Pancreas (tissue), 10 donors: ENCODE data around the gene FAIM. TPM values are rescaled to one million over a fixed set of nuclear protein-coding genes. Genes with fewer than 3 reads are reported as not detected.

Experiments used
- ATAC-seq, 4 donors: fragments of 200-7000 bp; cut with Tn5 transposase; one replicate each; pipeline versions ENCODE4 v1.8.0 to v1.9.1; 2020; ENCODE audit warnings: mild to moderate bottlenecking in 4 of 4, moderate library complexity in 4 of 4
- DNase-seq, 6 donors: peaks; one replicate each; pipeline ENCODE4 v3.0.0-alpha.2; 2020
- FAIRE-seq: peaks from 2 replicates; lab custom pipeline; 2012; peaks lifted over from hg19 to GRCh38; lab: Jason Lieb, UNC
- H3K27ac ChIP-seq, 4 donors: fragments of 200-600 bp; sonication (generic); 1 replicate in 3 of 4; 2 replicates in 1 of 4; pipeline versions ENCODE4 v1.5.0 to v1.8.0; 2020
- H3K27me3 ChIP-seq, 4 donors: fragments of 200-600 bp; one replicate each; pipeline ENCODE4 v1.8.0; 2021
- H3K36me3 ChIP-seq, 3 donors: fragments of 200-600 bp; sonication (generic) in 1 of 3; one replicate each; pipeline versions ENCODE4 v1.5.0 to v1.8.0; 2020 to 2021
- H3K4me1 ChIP-seq, 3 donors: fragments of 200-600 bp; one replicate each; pipeline ENCODE4 v1.8.0; 2021
- H3K4me3 ChIP-seq, 4 donors: fragments of 200-600 bp; sonication (generic) in 2 of 4; one replicate each; pipeline versions ENCODE4 v1.5.0 to v1.8.0; 2020 to 2021
- H3K9me3 ChIP-seq, 4 donors: fragments of 200-600 bp; one replicate each; pipeline ENCODE4 v1.8.0; 2021
- CTCF ChIP-seq, 4 donors: fragments of 200-600 bp; sonication (generic) in 3 of 4; IDR thresholded peaks; one replicate each; pipeline versions ENCODE4 v1.5.0 to v1.8.0; 2021; ENCODE audit warnings: antibody characterized with exemption in 4 of 4
- WGBS, 2 donors: extraction: QIAGEN DNeasy Blood & Tissue Kit; methylation state at CpG; one replicate each; pipeline ENCODE4 v1.1.7; 2013; 5-methylcytosine and 5-hydroxymethylcytosine counted together
- intact Hi-C, 3 donors: fragments of 100-400 bp; cut with DNase I; formaldehyde crosslinking; loops; one replicate each; pipeline versions ENCODE4 v1.11.1 to v1.14.2; 2022
- polyA plus RNA-seq, 2 donors: library from polyadenylated mRNA; stranded (reverse); fragments of 200-250 nt; gene quantifications; one replicate each; pipeline ENCODE4 v1.2.3, GENCODE V29; 2013
- total RNA-seq, 6 donors: library from RNA; stranded (reverse); fragmentation: NEBNext Ultra II Directional in 4 of 6; extraction: Animal tissue kit (Norgen Biotek cat#: 25700) in 4 of 6; gene quantifications; one replicate each; pipeline versions ENCODE4 v1.2.1 to v1.2.4, GENCODE V29; 2021 to 2023
- donor health status: healthy with polysubstance abuse.
- donor health status: DM: no; HTN: no; CAD: no; lungs with moderate emphysema.
- donor health status: DM: no; HTN: no; CAD: no.
- donor health status: control.
- donor health status: control.
- donor health status: Bipolar disorder and iron deficiency.
- donor health status: DM: yes; HTN: yes; CAD: no.
- donor health status: DM: no; HTN: no; CAD: no.
- donor health status: DM: no; HTN: no; CAD: no.
- donor health status: DM: yes; HTN: yes; CAD: no.

FAIM gene
- total and polyA plus RNA-seq, 8 donors = 10.5 to 36.5 (median 14.9) TPM

- no peak for DNase-seq
- Histone ChIP-seq H3K4me3 (no peak overlapping the region), H3K36me3 (peaks cover 0 to 2% (median 0%) of the 10 kb centered on the region in 3 donors), H3K27me3 (no peaks in the 10 kb centered on the region), H3K4me1 (peaks cover 0 to under 1% (median 0%) of the 10 kb centered on the region in 3 donors), H3K9me3 (no peaks in the 10 kb centered on the region), H3K27ac (no peak overlapping the region)
- no peak for FAIRE-seq
- TF ChIP-seq CTCF (IDR thresholded peaks at IDR 0.05) = no peak
- ATAC-seq = no peak
- intact Hi-C loops = no loop called here
These were observed 15.9 kb downstream of the FAIM start for GRCh38 chr3:138624518-138624917.

GRCh38 chr3:138625707-138626365, 17.3 kb downstream of the FAIM start:
- Histone ChIP-seq H3K36me3 (peaks cover 0 to 8% (median 0%) of the 10 kb centered on the region in 3 donors), H3K4me3 (no peak overlapping the region), H3K27me3 (no peaks in the 10 kb centered on the region), H3K4me1 (no peaks in the 10 kb centered on the region), H3K27ac (no peak overlapping the region), H3K9me3 (no peaks in the 10 kb centered on the region)
- no peak for ATAC-seq
- 92 to 97% methylated on average over 3 of the region's 3 CpGs for WGBS, 2 donors
- no peak for FAIRE-seq
- intact Hi-C loops = no loop called here
- DNase-seq = no peak
- no peak for TF ChIP-seq CTCF (IDR thresholded peaks at IDR 0.05)

GRCh38 chr3:138629526-138629925, 21.0 kb downstream of the FAIM start:
- H3K27me3 ChIP-seq = no peaks in the 10 kb centered on the region
- WGBS, 2 donors = 78 to 89% methylated on average over 6 of the region's 6 CpGs
- no peak for ATAC-seq
- no peak for DNase-seq
- no peak overlapping the region for H3K27ac ChIP-seq
- no peak for FAIRE-seq
- H3K4me1 ChIP-seq = no peaks in the 10 kb centered on the region
- peaks cover 0 to 8% (median 0%) of the 10 kb centered on the region in 3 donors for H3K36me3 ChIP-seq
- no peaks in the 10 kb centered on the region for H3K9me3 ChIP-seq
- intact Hi-C loops = no loop called here
- TF ChIP-seq CTCF (IDR thresholded peaks at IDR 0.05) = no peak
- no peak overlapping the region for H3K4me3 ChIP-seq

- no peaks in the 10 kb centered on the region for H3K36me3 ChIP-seq
- no peak for TF ChIP-seq CTCF (IDR thresholded peaks at IDR 0.05)
- no peak for ATAC-seq
- intact Hi-C loops = no loop called here
- no peak overlapping the region for H3K27ac ChIP-seq
- no peak for FAIRE-seq
- H3K27me3 ChIP-seq = no peaks in the 10 kb centered on the region
- 99 to 100% methylated on average over 2 of the region's 2 CpGs for WGBS, 2 donors
- no peak overlapping the region for H3K4me3 ChIP-seq
- H3K9me3 ChIP-seq = no peaks in the 10 kb centered on the region
- DNase-seq = no peak
- H3K4me1 ChIP-seq = no peaks in the 10 kb centered on the region
These were observed 30.1 kb downstream of the FAIM start for GRCh38 chr3:138638641-138639040.

GRCh38 chr3:138640537-138640936, 32.0 kb downstream of the FAIM start:
- WGBS, 2 donors = 53% methylated on average over 4 of the region's 4 CpGs
- intact Hi-C loops = no loop called here
- Histone ChIP-seq H3K4me3 (no peak overlapping the region), H3K27me3 (no peaks in the 10 kb centered on the region), H3K27ac (no peak overlapping the region), H3K9me3 (no peaks in the 10 kb centered on the region), H3K36me3 (no peaks in the 10 kb centered on the region), H3K4me1 (no peaks in the 10 kb centered on the region)
- ATAC-seq (peak in 2 of 4 donors; percentile 17 to 42), FAIRE-seq (no peak), DNase-seq (no peak)
- no peak for TF ChIP-seq CTCF (IDR thresholded peaks at IDR 0.05)
